ENCODE results near the gene NLRP7. TPM values are rescaled to one million over a fixed set of nuclear protein-coding genes. Genes with fewer than 3 reads are reported as not detected.

Gene NLRP7
- total RNA-seq, 1 donor from 2014 or later: not detected

- no peak for TF ChIP-seq CTCF (conservative IDR thresholded peaks at IDR 0.05; ENCODE audit: low read depth, low read length)
- DNase-seq (ENCODE audit: low read depth): no peak
- H3K4me3 ChIP-seq (ENCODE audit: low read depth, low read length): no peak overlapping the region
These were observed 53.9 kb downstream of the NLRP7 start for GRCh38 chr19:54893406-54893805.

- no peak for DNase-seq (ENCODE audit: low read depth)
- no peak for TF ChIP-seq CTCF (conservative IDR thresholded peaks at IDR 0.05; ENCODE audit: low read depth, low read length)
- H3K4me3 ChIP-seq (ENCODE audit: low read depth, low read length): no peak overlapping the region
These were observed 57.8 kb downstream of the NLRP7 start for GRCh38 chr19:54889566-54889965.

GRCh38 chr19:54888239-54888638 lies 59.1 kb downstream of the NLRP7 start:
- H3K4me3 ChIP-seq (ENCODE audit: low read depth, low read length): no peak overlapping the region
- no peak for DNase-seq (ENCODE audit: low read depth)
- TF ChIP-seq CTCF (conservative IDR thresholded peaks at IDR 0.05; ENCODE audit: low read depth, low read length): no peak

- no peak for TF ChIP-seq CTCF (conservative IDR thresholded peaks at IDR 0.05; ENCODE audit: low read depth, low read length)
- no peak overlapping the region for H3K4me3 ChIP-seq (ENCODE audit: low read depth, low read length)
- DNase-seq (ENCODE audit: low read depth): no peak
These were observed 64.1 kb downstream of the NLRP7 start for GRCh38 chr19:54883228-54883627.

- TF ChIP-seq CTCF (conservative IDR thresholded peaks at IDR 0.05; ENCODE audit: low read depth, low read length): no peak
- DNase-seq (ENCODE audit: low read depth): no peak
- no peak overlapping the region for H3K4me3 ChIP-seq (ENCODE audit: low read depth, low read length)
These were observed 64.6 kb downstream of the NLRP7 start for GRCh38 chr19:54882758-54883157.

- no peak for TF ChIP-seq CTCF (conservative IDR thresholded peaks at IDR 0.05; ENCODE audit: low read depth, low read length)
- DNase-seq (ENCODE audit: low read depth): no peak
- H3K4me3 ChIP-seq (ENCODE audit: low read depth, low read length): no peak overlapping the region
These were observed 65.4 kb downstream of the NLRP7 start for GRCh38 chr19:54881884-54882283.

- no peak for TF ChIP-seq CTCF (conservative IDR thresholded peaks at IDR 0.05; ENCODE audit: low read depth, low read length)
- DNase-seq (ENCODE audit: low read depth): no peak
- no peak overlapping the region for H3K4me3 ChIP-seq (ENCODE audit: low read depth, low read length)
These were observed 69.9 kb downstream of the NLRP7 start for GRCh38 chr19:54877471-54877870.

All from epithelial cell of proximal tubule (primary cell).